Measurements from ENCODE around the gene COL26A1. TPM values are rescaled to one million over a fixed set of nuclear protein-coding genes. Genes with fewer than 3 reads are reported as not detected.

The COL26A1 gene
- total RNA-seq, 1 experiment from 2014 or later, result 42.6 TPM

DNA sequence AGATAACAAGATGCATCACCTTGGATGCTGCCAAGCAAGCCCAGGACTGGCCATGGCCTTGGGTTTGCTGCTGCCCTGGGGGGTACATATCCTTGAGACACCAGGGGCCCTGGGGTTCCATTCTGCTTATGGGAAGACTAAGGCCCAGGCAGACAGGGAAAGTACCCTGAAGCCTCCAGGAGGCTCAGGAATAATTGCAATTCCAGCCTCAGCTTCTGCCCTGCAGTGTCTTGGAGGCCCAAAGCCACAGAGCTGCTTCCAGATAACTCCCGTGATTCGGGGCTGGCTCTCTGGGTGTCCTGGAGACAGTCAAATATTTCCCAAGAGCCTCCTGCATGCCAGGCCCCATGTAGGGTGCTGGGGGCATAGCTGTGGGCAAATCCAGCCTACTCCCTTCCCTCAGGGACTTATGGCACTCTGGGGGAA lies 243.8 kb downstream of the COL26A1 start:
- no peaks in the 10 kb centered on the region for H3K9me3 Mint-ChIP-seq
- no peak overlapping the region for H4K8ac ChIP-seq (replicated peaks; ENCODE audit: insufficient read length, low read depth, low read length)
- no peaks in the 10 kb centered on the region for H3K23me2 ChIP-seq (ENCODE audit: insufficient read length, low read depth, low read length, poor library complexity, severe bottlenecking)
- no peaks in the 10 kb centered on the region for H4K20me1 ChIP-seq (ENCODE audit: control insufficient read depth, insufficient read depth, insufficient read length)
- H3K4me1 Mint-ChIP-seq, result peaks cover 10 to 16% of the 10 kb centered on the region in 2 experiments
- H3K14ac ChIP-seq (ENCODE audit: insufficient read depth, low read length), result no peak overlapping the region
- no CpG with 5 or more reads among the region's 2 CpGs for WGBS (ENCODE audit: extremely low coverage, insufficient read length, low lambda C conversion rate)
- no peaks in the 10 kb centered on the region for H3K36me3 Mint-ChIP-seq (ENCODE audit: insufficient read depth in 1 of 3, low read depth in 3 of 3)
- no peak overlapping the region for H2AFZ ChIP-seq (ENCODE audit: low read length)
- no peak overlapping the region for H2BK20ac ChIP-seq (ENCODE audit: low read depth, low read length, poor library complexity, severe bottlenecking)
- H2BK15ac ChIP-seq (ENCODE audit: low read depth, low read length), result no peak overlapping the region
- no peak overlapping the region for H3K4me2 ChIP-seq (ENCODE audit: insufficient read depth, insufficient read length, low read length)
- no peak overlapping the region for H3K18ac ChIP-seq (ENCODE audit: insufficient read length, low read depth, low read length)
- no peaks in the 10 kb centered on the region for H3K27me3 ChIP-seq (ENCODE audit: insufficient read depth, low read length)
- no peak overlapping the region for H3K4me3 Mint-ChIP-seq
- H3T11ph ChIP-seq (ENCODE audit: low read length), result no peak overlapping the region
- H4K91ac ChIP-seq (ENCODE audit: insufficient read length, low read depth, low read length), result no peak overlapping the region
- no peaks in the 10 kb centered on the region; the same call in 1 of the 2 replicates for H3K4me1 ChIP-seq (ENCODE audit: insufficient read depth, low read length)
- H3K27ac Mint-ChIP-seq, result no peak overlapping the region
- no peaks in the 10 kb centered on the region for H3K79me1 ChIP-seq (ENCODE audit: insufficient read depth, low read depth, low read length, poor library complexity, severe bottlenecking)
- TF ChIP-seq, protein P1, sequence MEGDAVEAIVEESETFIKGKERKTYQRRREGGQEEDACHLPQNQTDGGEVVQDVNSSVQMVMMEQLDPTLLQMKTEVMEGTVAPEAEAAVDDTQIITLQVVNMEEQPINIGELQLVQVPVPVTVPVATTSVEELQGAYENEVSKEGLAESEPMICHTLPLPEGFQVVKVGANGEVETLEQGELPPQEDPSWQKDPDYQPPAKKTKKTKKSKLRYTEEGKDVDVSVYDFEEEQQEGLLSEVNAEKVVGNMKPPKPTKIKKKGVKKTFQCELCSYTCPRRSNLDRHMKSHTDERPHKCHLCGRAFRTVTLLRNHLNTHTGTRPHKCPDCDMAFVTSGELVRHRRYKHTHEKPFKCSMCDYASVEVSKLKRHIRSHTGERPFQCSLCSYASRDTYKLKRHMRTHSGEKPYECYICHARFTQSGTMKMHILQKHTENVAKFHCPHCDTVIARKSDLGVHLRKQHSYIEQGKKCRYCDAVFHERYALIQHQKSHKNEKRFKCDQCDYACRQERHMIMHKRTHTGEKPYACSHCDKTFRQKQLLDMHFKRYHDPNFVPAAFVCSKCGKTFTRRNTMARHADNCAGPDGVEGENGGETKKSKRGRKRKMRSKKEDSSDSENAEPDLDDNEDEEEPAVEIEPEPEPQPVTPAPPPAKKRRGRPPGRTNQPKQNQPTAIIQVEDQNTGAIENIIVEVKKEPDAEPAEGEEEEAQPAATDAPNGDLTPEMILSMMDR (conservative IDR thresholded peaks at IDR 0.05), result no peak
- H3K9ac ChIP-seq (ENCODE audit: extremely low read depth, insufficient read length, low read length), result no peak overlapping the region
- peaks cover 11% of the 10 kb centered on the region for H3K27me3 Mint-ChIP-seq (ENCODE audit: low read depth)
- no peaks in the 10 kb centered on the region for H3K9me3 ChIP-seq (ENCODE audit: control insufficient read depth, low read depth, low read length)
- H3K27ac ChIP-seq (ENCODE audit: insufficient read length, low read depth, low read length), result no peak overlapping the region
- no peak overlapping the region for H3K4ac ChIP-seq (ENCODE audit: low read depth, low read length)
- H2BK120ac ChIP-seq (ENCODE audit: low read depth, low read length, poor library complexity, severe bottlenecking), result no peak overlapping the region
- no peak for DNase-seq
- H2AK5ac ChIP-seq (ENCODE audit: insufficient read length, low read length), result no peak overlapping the region
- no peak overlapping the region for H3K23ac ChIP-seq (ENCODE audit: insufficient read length, low read depth, low read length)
- H2BK12ac ChIP-seq (ENCODE audit: insufficient read length, low read depth, low read length), result no peak overlapping the region
- H4K5ac ChIP-seq (ENCODE audit: insufficient read length, low read depth, low read length), result no peak overlapping the region
- H3K56ac ChIP-seq (ENCODE audit: insufficient read length, low read depth, low read length), result no peak overlapping the region
- no peak overlapping the region for H2BK5ac ChIP-seq (ENCODE audit: insufficient read length, low read length)
- H3K79me2 ChIP-seq (ENCODE audit: insufficient read depth, low read length), result no peaks in the 10 kb centered on the region

Other genes starting within 250 kb of the COL26A1 start
- 11.5 and 13.0 TPM in 2 replicates for gene SERPINE1, start 235.8 kb upstream of the COL26A1 start, total RNA-seq (2021)
- gene AP1S1, start 208.4 kb upstream of the COL26A1 start, total RNA-seq (2021), result 65.2 and 73.0 TPM in 2 replicates
- gene VGF, start 197.3 kb upstream of the COL26A1 start, total RNA-seq (2021), result 37.1 and 39.1 TPM in 2 replicates
- 0.50 and 0.88 TPM in 2 replicates for gene NAT16, start 182.6 kb upstream of the COL26A1 start, total RNA-seq (2021)
- gene MOGAT3, start 161.8 kb upstream of the COL26A1 start, total RNA-seq (2021), result 0.11 and 0.15 TPM in 2 replicates
- gene PLOD3, start 145.3 kb upstream of the COL26A1 start, total RNA-seq (2021), result 70.5 and 74.5 TPM in 2 replicates
- 52.7 and 53.4 TPM in 2 replicates for gene ZNHIT1, start 144.7 kb upstream of the COL26A1 start, total RNA-seq (2021)
- 9.7 and 11.4 TPM in 2 replicates for gene CLDN15, start 125.1 kb upstream of the COL26A1 start, total RNA-seq (2021)
- 121 and 124 TPM in 2 replicates for gene FIS1, start 117.8 kb upstream of the COL26A1 start, total RNA-seq (2021)
- gene IFT22, start 41.1 kb upstream of the COL26A1 start, total RNA-seq (2021), result 19.8 and 21.3 TPM in 2 replicates